ENCODE data around the gene NAV3.

The NAV3 gene

GRCh38 chr12:78199926-78200325 is 369.2 kb downstream of the NAV3 start:
- Histone ChIP-seq H3K27me3 (ENCODE audit: control insufficient read depth in 1 of 2, insufficient read depth in 2 of 2, low read length in 2 of 2) (no peaks in the 10 kb centered on the region), H3K4me1 (ENCODE audit: insufficient read depth, low read length) (peaks cover 4% of the 10 kb centered on the region), H3K9me3 (ENCODE audit: low read length) (no peaks in the 10 kb centered on the region), H3K27ac (ENCODE audit: low read depth, low read length) (no peak overlapping the region), H3K4me3 (ENCODE audit: low read depth in 1 of 2, low read length in 2 of 2) (no peak overlapping the region), H3K9ac (ENCODE audit: low read length) (no peak overlapping the region), H3K36me3 (ENCODE audit: insufficient read depth, low read length) (no peaks in the 10 kb centered on the region)

GRCh38 chr12:78204926-78205325 is 374.2 kb downstream of the NAV3 start:
- no peaks in the 10 kb centered on the region for H3K36me3 ChIP-seq (ENCODE audit: insufficient read depth, low read length)
- no peak overlapping the region for H3K9ac ChIP-seq (ENCODE audit: low read length)
- H3K4me1 ChIP-seq (ENCODE audit: insufficient read depth, low read length), result peaks cover 2% of the 10 kb centered on the region
- H3K9me3 ChIP-seq (ENCODE audit: low read length), result no peaks in the 10 kb centered on the region
- no peak overlapping the region for H3K27ac ChIP-seq (ENCODE audit: low read depth, low read length)
- H3K4me3 ChIP-seq (ENCODE audit: low read depth in 1 of 2, low read length in 2 of 2), result no peak overlapping the region
- no peaks in the 10 kb centered on the region for H3K27me3 ChIP-seq (ENCODE audit: control insufficient read depth in 1 of 2, insufficient read depth in 2 of 2, low read length in 2 of 2)

- Histone ChIP-seq H3K27me3 (ENCODE audit: control insufficient read depth in 1 of 2, insufficient read depth in 2 of 2, low read length in 2 of 2) (no peaks in the 10 kb centered on the region), H3K9ac (ENCODE audit: low read length) (no peak overlapping the region), H3K4me3 (ENCODE audit: low read depth in 1 of 2, low read length in 2 of 2) (no peak overlapping the region), H3K4me1 (ENCODE audit: insufficient read depth, low read length) (peaks cover 5% of the 10 kb centered on the region), H3K27ac (ENCODE audit: low read depth, low read length) (no peak overlapping the region), H3K36me3 (ENCODE audit: insufficient read depth, low read length) (no peaks in the 10 kb centered on the region), H3K9me3 (ENCODE audit: low read length) (no peaks in the 10 kb centered on the region)
Observed at GRCh38 chr12:78208092-78208491, 377.4 kb downstream of the NAV3 start.

- H3K4me3 ChIP-seq (ENCODE audit: low read depth in 1 of 2, low read length in 2 of 2), result no peak overlapping the region
- no peaks in the 10 kb centered on the region for H3K36me3 ChIP-seq (ENCODE audit: insufficient read depth, low read length)
- no peak overlapping the region for H3K9ac ChIP-seq (ENCODE audit: low read length)
- H3K9me3 ChIP-seq (ENCODE audit: low read length), result no peaks in the 10 kb centered on the region
- peaks cover 5% of the 10 kb centered on the region for H3K4me1 ChIP-seq (ENCODE audit: insufficient read depth, low read length)
- no peak overlapping the region for H3K27ac ChIP-seq (ENCODE audit: low read depth, low read length)
- no peaks in the 10 kb centered on the region for H3K27me3 ChIP-seq (ENCODE audit: control insufficient read depth in 1 of 2, insufficient read depth in 2 of 2, low read length in 2 of 2)
Observed at GRCh38 chr12:78209846-78210505, 379.3 kb downstream of the NAV3 start.

- no peaks in the 10 kb centered on the region for H3K27me3 ChIP-seq (ENCODE audit: control insufficient read depth in 1 of 2, insufficient read depth in 2 of 2, low read length in 2 of 2)
- no peak overlapping the region for H3K27ac ChIP-seq (ENCODE audit: low read depth, low read length)
- no peak overlapping the region for H3K9ac ChIP-seq (ENCODE audit: low read length)
- peaks cover 5% of the 10 kb centered on the region for H3K4me1 ChIP-seq (ENCODE audit: insufficient read depth, low read length)
- no peak overlapping the region for H3K4me3 ChIP-seq (ENCODE audit: low read depth in 1 of 2, low read length in 2 of 2)
- H3K9me3 ChIP-seq (ENCODE audit: low read length), result no peaks in the 10 kb centered on the region
- no peaks in the 10 kb centered on the region for H3K36me3 ChIP-seq (ENCODE audit: insufficient read depth, low read length)
Observed at GRCh38 chr12:78210506-78210860, 379.8 kb downstream of the NAV3 start.

GRCh38 chr12:78210894-78211302 is 380.2 kb downstream of the NAV3 start:
- Histone ChIP-seq H3K27me3 (ENCODE audit: control insufficient read depth in 1 of 2, insufficient read depth in 2 of 2, low read length in 2 of 2) (no peaks in the 10 kb centered on the region), H3K4me3 (ENCODE audit: low read depth in 1 of 2, low read length in 2 of 2) (no peak overlapping the region), H3K9ac (ENCODE audit: low read length) (no peak overlapping the region), H3K4me1 (ENCODE audit: insufficient read depth, low read length) (peaks cover 5% of the 10 kb centered on the region), H3K9me3 (ENCODE audit: low read length) (no peaks in the 10 kb centered on the region), H3K27ac (ENCODE audit: low read depth, low read length) (no peak overlapping the region), H3K36me3 (ENCODE audit: insufficient read depth, low read length) (no peaks in the 10 kb centered on the region)

GRCh38 chr12:78220811-78221210 is 390.1 kb downstream of the NAV3 start:
- no peaks in the 10 kb centered on the region for H3K36me3 ChIP-seq (ENCODE audit: insufficient read depth, low read length)
- H3K27ac ChIP-seq (ENCODE audit: low read depth, low read length), result no peak overlapping the region
- H3K9me3 ChIP-seq (ENCODE audit: low read length), result no peaks in the 10 kb centered on the region
- no peak overlapping the region for H3K9ac ChIP-seq (ENCODE audit: low read length)
- H3K4me1 ChIP-seq (ENCODE audit: insufficient read depth, low read length), result no peaks in the 10 kb centered on the region
- no peak overlapping the region for H3K4me3 ChIP-seq (ENCODE audit: low read depth in 1 of 2, low read length in 2 of 2)
- no peaks in the 10 kb centered on the region for H3K27me3 ChIP-seq (ENCODE audit: control insufficient read depth in 1 of 2, insufficient read depth in 2 of 2, low read length in 2 of 2)

- Histone ChIP-seq H3K27me3 (ENCODE audit: control insufficient read depth in 1 of 2, insufficient read depth in 2 of 2, low read length in 2 of 2) (no peaks in the 10 kb centered on the region), H3K27ac (ENCODE audit: low read depth, low read length) (no peak overlapping the region), H3K4me1 (ENCODE audit: insufficient read depth, low read length) (no peaks in the 10 kb centered on the region), H3K36me3 (ENCODE audit: insufficient read depth, low read length) (no peaks in the 10 kb centered on the region), H3K4me3 (ENCODE audit: low read depth in 1 of 2, low read length in 2 of 2) (no peak overlapping the region), H3K9me3 (ENCODE audit: low read length) (no peaks in the 10 kb centered on the region), H3K9ac (ENCODE audit: low read length) (no peak overlapping the region)
Observed at GRCh38 chr12:78224154-78224553, 393.5 kb downstream of the NAV3 start.

GRCh38 chr12:78226763-78227162 is 396.1 kb downstream of the NAV3 start:
- no peaks in the 10 kb centered on the region for H3K9me3 ChIP-seq (ENCODE audit: low read length)
- H3K27ac ChIP-seq (ENCODE audit: low read depth, low read length), result no peak overlapping the region
- no peak overlapping the region for H3K9ac ChIP-seq (ENCODE audit: low read length)
- H3K4me3 ChIP-seq (ENCODE audit: low read depth in 1 of 2, low read length in 2 of 2), result no peak overlapping the region
- no peaks in the 10 kb centered on the region for H3K4me1 ChIP-seq (ENCODE audit: insufficient read depth, low read length)
- no peaks in the 10 kb centered on the region for H3K36me3 ChIP-seq (ENCODE audit: insufficient read depth, low read length)
- H3K27me3 ChIP-seq (ENCODE audit: control insufficient read depth in 1 of 2, insufficient read depth in 2 of 2, low read length in 2 of 2), result no peaks in the 10 kb centered on the region

- H3K9me3 ChIP-seq (ENCODE audit: low read length), result no peaks in the 10 kb centered on the region
- H3K27ac ChIP-seq (ENCODE audit: low read depth, low read length), result no peak overlapping the region
- H3K9ac ChIP-seq (ENCODE audit: low read length), result no peak overlapping the region
- H3K36me3 ChIP-seq (ENCODE audit: insufficient read depth, low read length), result no peaks in the 10 kb centered on the region
- no peak overlapping the region for H3K4me3 ChIP-seq (ENCODE audit: low read depth in 1 of 2, low read length in 2 of 2)
- no peaks in the 10 kb centered on the region for H3K4me1 ChIP-seq (ENCODE audit: insufficient read depth, low read length)
- H3K27me3 ChIP-seq (ENCODE audit: control insufficient read depth in 1 of 2, insufficient read depth in 2 of 2, low read length in 2 of 2), result no peaks in the 10 kb centered on the region
Observed at GRCh38 chr12:78229591-78230101, 399.0 kb downstream of the NAV3 start.

- Histone ChIP-seq H3K27ac (ENCODE audit: low read depth, low read length) (no peak overlapping the region), H3K4me3 (ENCODE audit: low read depth in 1 of 2, low read length in 2 of 2) (no peak overlapping the region), H3K9me3 (ENCODE audit: low read length) (no peaks in the 10 kb centered on the region), H3K9ac (ENCODE audit: low read length) (no peak overlapping the region), H3K27me3 (ENCODE audit: control insufficient read depth in 1 of 2, insufficient read depth in 2 of 2, low read length in 2 of 2) (no peaks in the 10 kb centered on the region), H3K4me1 (ENCODE audit: insufficient read depth, low read length) (no peaks in the 10 kb centered on the region), H3K36me3 (ENCODE audit: insufficient read depth, low read length) (no peaks in the 10 kb centered on the region)
Observed at GRCh38 chr12:78232756-78233155, 402.1 kb downstream of the NAV3 start.

GRCh38 chr12:78236264-78236663 is 405.6 kb downstream of the NAV3 start:
- H3K4me3 ChIP-seq (ENCODE audit: low read depth in 1 of 2, low read length in 2 of 2), result no peak overlapping the region
- no peaks in the 10 kb centered on the region for H3K36me3 ChIP-seq (ENCODE audit: insufficient read depth, low read length)
- no peaks in the 10 kb centered on the region for H3K4me1 ChIP-seq (ENCODE audit: insufficient read depth, low read length)
- no peak overlapping the region for H3K27ac ChIP-seq (ENCODE audit: low read depth, low read length)
- no peaks in the 10 kb centered on the region for H3K27me3 ChIP-seq (ENCODE audit: control insufficient read depth in 1 of 2, insufficient read depth in 2 of 2, low read length in 2 of 2)
- no peak overlapping the region for H3K9ac ChIP-seq (ENCODE audit: low read length)
- no peaks in the 10 kb centered on the region for H3K9me3 ChIP-seq (ENCODE audit: low read length)
